Common myeloid progenitor, CD34-positive (primary cell): ENCODE measurements around the gene NR5A2. TPM values are rescaled to one million over a fixed set of nuclear protein-coding genes. Genes with fewer than 3 reads are reported as not detected.
A peak's percentile ranks its signal among the peaks of the same experiment; 100 is the strongest.

ENCODE experiments used
- CTCF ChIA-PET: fragments of 350-600 bp; sonication (Branson Sonifier 250); formaldehyde crosslinking; loops from one replicate; lab custom pipeline; 2021; ENCODE audit warnings: antibody characterized with exemption; lab: Charles Lee
- POLR2A ChIA-PET: fragments of 350-600 bp; sonication (Branson Sonifier 250); formaldehyde crosslinking; loops from one replicate; lab custom pipeline; 2021; ENCODE audit warnings: antibody characterized with exemption; lab: Charles Lee
- DNase-seq, 3 donors: peaks; one replicate each; pipeline versions ENCODE4 v3.0.0 to v3.0.0-alpha.2; 2013
- H3K27ac ChIP-seq, 2 experiments: 1 replicate in 1 of 2; 2 replicates in 1 of 2; pipeline ENCODE4 v1.7.0; 2013; ENCODE audit warnings: inconsistent platforms in 2 of 2, low read length in 2 of 2, mild to moderate bottlenecking in 2 of 2, low read depth in 1 of 2, moderate library complexity in 1 of 2; ENCODE audit not compliant: severe bottlenecking in 2 of 2, insufficient read depth in 1 of 2, poor library complexity in 1 of 2
- H3K27me3 ChIP-seq, 5 experiments: replicated peaks in 2 of 5; 1 replicate in 3 of 5; 2 replicates in 2 of 5; pipeline versions ENCODE4 v1.6.1 to v1.7.0; 2013; ENCODE audit warnings: low read length in 4 of 5, mild to moderate bottlenecking in 2 of 5, moderate library complexity in 2 of 5, inconsistent platforms in 1 of 5; ENCODE audit not compliant: insufficient read depth in 5 of 5, control insufficient read depth in 4 of 5
- H3K36me3 ChIP-seq, 4 experiments: 1 replicate in 2 of 4; 2 replicates in 2 of 4; pipeline versions ENCODE4 v1.6.1 to v1.7.0; 2013; ENCODE audit warnings: low read length in 3 of 4, control low read depth in 1 of 4, mild to moderate bottlenecking in 1 of 4; ENCODE audit not compliant: control insufficient read depth in 4 of 4, insufficient read depth in 4 of 4
- H3K4me1 ChIP-seq, 4 experiments: 1 replicate in 3 of 4; 2 replicates in 1 of 4; pipeline versions ENCODE4 v1.6.1 to v1.7.1; 2013; ENCODE audit warnings: low read length in 3 of 4, mild to moderate bottlenecking in 3 of 4, control low read depth in 1 of 4, inconsistent platforms in 1 of 4, moderate library complexity in 1 of 4; ENCODE audit not compliant: control insufficient read depth in 4 of 4, insufficient read depth in 4 of 4; ENCODE audit errors: control extremely low read depth in 1 of 4
- H3K4me3 ChIP-seq, 7 experiments: 1 replicate in 4 of 7; 2 replicates in 3 of 7; pipeline versions ENCODE4 v1.5.1 to v1.7.0; 2013; ENCODE audit warnings: mild to moderate bottlenecking in 7 of 7, low read length in 6 of 7, moderate library complexity in 6 of 7, inconsistent platforms in 2 of 7, low read depth in 2 of 7, control low read depth in 1 of 7; ENCODE audit not compliant: insufficient read depth in 4 of 7, control insufficient read depth in 1 of 7; ENCODE audit errors: extremely low read depth in 1 of 7
- H3K9me3 ChIP-seq, 5 experiments: 1 replicate in 4 of 5; 2 replicates in 1 of 5; pipeline versions ENCODE4 v1.6.1 to v1.7.1; 2013; ENCODE audit warnings: low read length in 4 of 5, mild to moderate bottlenecking in 2 of 5, inconsistent platforms in 1 of 5, low read depth in 1 of 5, moderate library complexity in 1 of 5; ENCODE audit not compliant: control insufficient read depth in 4 of 5, insufficient read depth in 2 of 5; ENCODE audit errors: control extremely low read depth in 1 of 5
- WGBS: methylation state at CpG from one replicate; pipeline ENCODE4 v1.1.5; 2013; ENCODE audit not compliant: insufficient coverage; 5-methylcytosine and 5-hydroxymethylcytosine counted together
- polyA plus RNA-seq: library from polyadenylated mRNA; unstranded; fragments of 120-200 nt; gene quantifications from one replicate; pipeline ENCODE4 v1.2.1, GENCODE V29; 2013

NR5A2 gene
- not detected for polyA plus RNA-seq

DNA sequence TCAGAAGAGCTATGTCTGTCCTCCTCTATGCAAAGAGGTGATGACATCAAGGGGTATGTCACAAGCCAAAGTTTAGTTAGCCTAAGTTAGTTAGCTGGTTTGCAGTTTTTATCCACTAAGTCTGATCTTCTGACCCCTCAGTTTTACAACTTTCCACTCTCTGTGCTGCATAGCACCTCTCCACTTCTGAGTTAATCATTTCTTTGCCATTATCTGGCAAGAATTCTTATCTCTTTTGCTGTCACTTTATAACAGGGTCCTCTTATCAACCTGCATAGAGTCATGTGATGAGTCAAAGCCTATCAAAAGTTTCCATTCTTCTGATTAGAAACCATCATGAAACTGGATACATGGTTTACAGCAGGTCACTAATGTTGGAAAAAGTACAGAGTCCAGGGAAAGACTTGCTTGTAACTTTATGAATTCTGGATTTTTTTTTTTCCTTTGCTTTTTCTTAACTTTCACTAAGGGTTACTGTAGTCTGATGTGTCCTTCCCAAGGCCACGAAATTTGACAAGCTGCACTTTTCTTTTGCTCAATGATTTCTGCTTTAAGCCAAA, at the start of gene NR5A2:
Gene NR5A2, plus strand, starts transcription at position 447 of the 560 bp plus-strand sequence. CDS start 138 bp downstream, outside the sequence.
- no CpG with 5 or more reads among the region's 1 CpG for WGBS
- CTCF ChIA-PET = interaction anchor here (1.1 kb wide), 1 partner anchor 342 kb away, joined by 3 read pairs; no protein-coding TSS in a partner anchor
- POLR2A ChIA-PET = no interaction called here

DNA sequence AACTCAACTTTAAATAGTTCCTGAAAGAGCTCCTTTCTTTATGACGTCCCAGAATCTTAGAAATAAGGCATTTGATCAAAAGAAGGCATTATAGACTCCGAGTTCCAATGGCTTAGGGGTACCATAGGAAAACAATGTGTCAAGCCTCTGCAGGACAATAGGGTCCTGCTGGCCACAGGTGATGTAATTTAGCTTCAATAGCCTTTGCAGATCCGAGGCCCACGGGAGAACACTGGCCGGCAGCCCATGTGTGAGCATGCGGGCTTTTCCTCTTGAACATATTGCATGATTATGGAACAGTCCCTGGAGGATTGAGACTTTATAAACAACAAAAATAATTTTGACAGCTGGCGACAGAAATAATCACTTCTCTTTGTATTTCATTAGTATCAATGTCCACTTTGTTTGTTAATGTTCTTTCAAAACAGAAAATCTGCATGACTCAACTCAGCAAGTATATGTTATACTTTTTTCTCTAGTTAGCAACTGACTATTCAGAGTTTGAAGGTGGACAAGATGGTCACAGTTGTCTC, 49.0 kb upstream of the NR5A2 start:
- H3K9me3 ChIP-seq = peaks cover 0 to under 1% (median 0%) of the 10 kb centered on the region in 5 experiments
- ChIA-PET CTCF (no interaction called here), POLR2A (no interaction called here)
- WGBS = 98% methylated on average over 4 of the region's 7 CpGs
- H3K4me1 ChIP-seq = peaks cover 0 to 10% (median under 1%) of the 10 kb centered on the region in 4 experiments
- H3K27ac ChIP-seq = no peak overlapping the region
- no peaks in the 10 kb centered on the region for H3K27me3 ChIP-seq
- no peak overlapping the region for H3K4me3 ChIP-seq
- DNase-seq = no peak
- no peaks in the 10 kb centered on the region for H3K36me3 ChIP-seq

More for the DNA sequence above, at the start of gene NR5A2:
- H3K36me3 ChIP-seq = no peaks in the 10 kb centered on the region
- H3K27me3 ChIP-seq = peaks cover 15 to 64% (median 36%) of the 10 kb centered on the region in 5 experiments
- H3K4me1 ChIP-seq = peaks cover 0 to 14% (median 12%) of the 10 kb centered on the region in 4 experiments
- H3K27ac ChIP-seq = no peak within 1 kb of the TSS
- H3K9me3 ChIP-seq = no peaks in the 10 kb centered on the region
- no peak for DNase-seq
- H3K4me3 ChIP-seq = peak within 1 kb of the TSS in 2 of 7 experiments; percentile 71 to 80

DNA sequence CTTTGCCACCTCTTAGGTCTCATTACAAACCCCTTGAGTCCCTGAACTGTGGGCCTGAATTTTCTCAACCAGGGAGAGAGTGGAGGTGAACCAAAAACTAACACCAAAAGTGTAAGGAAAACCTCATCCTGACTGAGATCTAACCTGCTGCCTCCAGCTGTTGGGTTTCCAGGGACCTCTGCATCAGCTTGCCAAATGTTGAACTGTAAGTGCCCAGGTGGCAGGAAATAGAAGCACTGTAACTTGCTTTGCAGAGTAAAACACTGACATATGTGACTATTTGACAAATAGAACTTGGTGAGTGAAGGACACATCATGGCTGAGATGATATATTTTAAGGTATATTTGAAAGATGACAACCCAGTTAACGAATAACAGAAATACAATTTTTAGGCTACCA, 48.4 kb upstream of the NR5A2 start:
- no peaks in the 10 kb centered on the region for H3K27me3 ChIP-seq
- no peak overlapping the region for H3K27ac ChIP-seq
- no CpG with 5 or more reads among the region's 1 CpG for WGBS
- no peak overlapping the region for H3K4me3 ChIP-seq
- ChIA-PET CTCF (no interaction called here), POLR2A (interaction anchor here (0.6 kb wide), 1 partner anchor 17 kb away, joined by 3 read pairs; no protein-coding TSS in a partner anchor)
- DNase-seq = peak in 2 of 3 donors; percentile 4
- peaks cover 0 to 10% (median under 1%) of the 10 kb centered on the region in 4 experiments for H3K4me1 ChIP-seq
- peaks cover 0 to 1% (median 0%) of the 10 kb centered on the region in 5 experiments for H3K9me3 ChIP-seq
- no peaks in the 10 kb centered on the region for H3K36me3 ChIP-seq

DNA sequence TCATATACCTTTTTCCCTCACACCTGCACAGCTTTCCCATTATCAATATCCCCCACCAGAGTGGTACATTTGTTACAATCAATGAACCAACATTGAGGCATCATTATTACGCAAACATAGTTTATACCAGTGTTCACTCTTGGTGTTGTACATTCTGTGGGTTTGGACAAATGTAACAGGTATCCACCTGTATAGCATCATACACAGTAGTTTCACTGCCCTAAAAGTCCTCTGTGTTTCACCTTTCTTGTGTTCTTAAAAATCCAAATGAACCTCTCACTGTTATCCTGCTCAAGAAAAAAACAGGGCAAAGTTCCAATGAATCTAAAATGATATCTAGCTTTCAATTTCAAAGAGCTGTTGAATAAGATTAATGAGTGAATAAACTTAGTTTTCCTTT, 45.9 kb upstream of the NR5A2 start:
- Histone ChIP-seq H3K4me3 (no peak overlapping the region), H3K27ac (no peak overlapping the region), H3K36me3 (no peaks in the 10 kb centered on the region), H3K4me1 (peaks cover 0 to 10% (median under 1%) of the 10 kb centered on the region in 4 experiments), H3K9me3 (peaks cover 0 to 1% (median 0%) of the 10 kb centered on the region in 5 experiments), H3K27me3 (no peaks in the 10 kb centered on the region)
- DNase-seq = no peak
- ChIA-PET CTCF (no interaction called here), POLR2A (no interaction called here)
- WGBS = no CpG with 5 or more reads among the region's 1 CpG

DNA sequence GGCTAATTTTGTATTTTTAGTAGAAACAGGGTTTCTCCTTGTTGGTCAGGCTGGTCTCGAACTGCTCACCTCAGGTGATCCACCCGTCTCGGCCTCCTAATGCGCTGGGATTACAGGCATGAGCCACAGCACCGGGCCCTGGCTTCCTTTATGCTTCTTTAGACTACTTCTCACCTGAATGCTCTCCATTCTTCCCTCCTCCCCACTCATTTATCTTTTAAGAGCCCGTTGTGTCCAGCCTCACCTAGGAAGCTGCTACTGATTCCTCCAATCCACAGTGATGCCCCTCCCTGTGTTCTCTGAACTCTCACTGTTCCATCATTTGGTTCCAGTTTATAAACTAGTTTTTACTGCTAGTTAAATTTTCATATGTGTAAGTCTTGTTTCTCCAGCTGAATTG, 44.9 kb upstream of the NR5A2 start:
- DNase-seq = no peak
- Histone ChIP-seq H3K9me3 (peaks cover 0 to 1% (median 0%) of the 10 kb centered on the region in 5 experiments), H3K36me3 (no peaks in the 10 kb centered on the region), H3K4me3 (no peak overlapping the region), H3K27me3 (no peaks in the 10 kb centered on the region), H3K27ac (no peak overlapping the region), H3K4me1 (peaks cover 0 to 2% (median under 1%) of the 10 kb centered on the region in 4 experiments)
- WGBS = 97% methylated on average over 5 of the region's 6 CpGs
- ChIA-PET CTCF (interaction anchor here (1.1 kb wide), 1 partner anchor 110 kb away, joined by 3 read pairs; no protein-coding TSS in a partner anchor), POLR2A (no interaction called here)

DNA sequence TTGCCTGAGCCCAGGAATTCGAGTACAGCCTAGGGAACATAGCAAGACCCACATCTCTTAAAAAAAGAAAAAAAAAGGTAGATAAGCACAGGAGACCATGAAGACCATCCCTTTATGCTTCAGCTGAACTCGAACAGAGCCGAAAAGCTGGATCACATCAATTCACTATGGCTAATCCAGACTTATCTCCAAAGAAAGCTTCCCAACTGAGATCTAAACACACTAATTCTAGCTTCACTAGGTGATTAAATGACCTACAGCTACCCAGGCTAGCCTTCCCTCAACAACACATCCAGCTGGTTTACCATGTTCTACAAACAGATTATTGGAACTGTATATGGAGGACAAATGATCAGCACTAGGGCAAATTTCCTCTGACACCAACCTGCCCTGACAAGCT, 44.0 kb upstream of the NR5A2 start:
- H3K4me1 ChIP-seq = peaks cover 0 to 1% (median 0%) of the 10 kb centered on the region in 4 experiments
- no peak for DNase-seq
- ChIA-PET CTCF (interaction anchor here (1.1 kb wide), 1 partner anchor 109 kb away, joined by 3 read pairs; no protein-coding TSS in a partner anchor), POLR2A (no interaction called here)
- no peaks in the 10 kb centered on the region for H3K36me3 ChIP-seq
- H3K27ac ChIP-seq = no peak overlapping the region
- no peak overlapping the region for H3K4me3 ChIP-seq
- H3K27me3 ChIP-seq = no peaks in the 10 kb centered on the region
- H3K9me3 ChIP-seq = peaks cover 0 to 1% (median 0%) of the 10 kb centered on the region in 5 experiments
- whole genome bisulfite sequencing = 100% methylated on average over 1 of the region's 3 CpGs

DNA sequence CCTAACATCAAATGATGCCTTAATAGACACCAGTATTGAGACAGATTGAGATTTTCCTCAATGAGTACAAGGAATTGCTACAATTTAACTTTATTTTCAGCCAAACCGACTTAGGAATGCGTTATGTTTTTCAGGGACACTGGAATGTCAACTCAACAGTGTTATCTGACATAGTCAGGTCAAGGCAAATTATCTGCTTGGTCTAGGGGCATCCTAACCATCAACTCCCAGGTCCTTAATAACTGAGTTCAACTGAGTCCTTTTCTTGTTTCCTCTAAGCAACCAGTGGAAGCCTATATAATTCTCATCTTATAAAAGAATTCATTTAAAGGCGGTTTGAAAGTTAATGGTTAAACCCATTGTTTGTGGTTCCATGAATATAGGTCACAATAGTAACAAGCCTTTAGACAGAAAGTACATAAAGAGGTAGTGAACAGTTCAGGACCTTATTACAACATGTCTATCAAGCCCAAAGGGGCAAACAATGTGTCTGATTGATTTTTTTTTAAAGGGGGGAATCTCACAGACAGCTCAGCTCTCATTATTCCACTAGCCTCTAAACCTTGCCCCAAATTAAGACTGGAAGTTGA, 32.3 kb upstream of the NR5A2 start:
- ChIA-PET CTCF (no interaction called here), POLR2A (interaction anchor here (0.6 kb wide), 1 partner anchor 528 kb away, joined by 3 read pairs; no protein-coding TSS in a partner anchor)
- H3K4me1 ChIP-seq = no peaks in the 10 kb centered on the region
- no peak for DNase-seq
- H3K4me3 ChIP-seq = no peak overlapping the region
- no peak overlapping the region for H3K27ac ChIP-seq
- no peaks in the 10 kb centered on the region for H3K36me3 ChIP-seq
- H3K27me3 ChIP-seq = no peaks in the 10 kb centered on the region
- 50% methylated on average over 2 of the region's 3 CpGs for WGBS
- no peaks in the 10 kb centered on the region for H3K9me3 ChIP-seq
